Thoracic aorta (tissue), 2 donors: ENCODE data around the gene IQSEC3. TPM values are rescaled to one million over a fixed set of nuclear protein-coding genes. Genes with fewer than 3 reads are reported as not detected.

Source experiments
- ATAC-seq: fragments of 150-250 bp; one replicate; pipeline ENCODE4 v1.8.0; 2017; ENCODE audit warnings: low read depth; ENCODE audit not compliant: insufficient number of reproducible peaks, low FRiP score
- DNase-seq: peaks from one replicate; pipeline ENCODE4 v3.0.0-alpha.2; 2020; ENCODE audit warnings: low spot score
- H3K27ac ChIP-seq, 2 donors: fragments of 200-600 bp; sonication (generic); 1 replicate in 1 of 2; 2 replicates in 1 of 2; pipeline ENCODE4 v1.5.1; 2016; ENCODE audit warnings: mild to moderate bottlenecking in 2 of 2, moderate library complexity in 2 of 2
- H3K27me3 ChIP-seq: fragments of 200-600 bp; sonication (generic); replicated peaks from 2 replicates; pipeline ENCODE4 v1.6.0; 2016; ENCODE audit warnings: mild to moderate bottlenecking; ENCODE audit not compliant: insufficient read depth
- H3K36me3 ChIP-seq: fragments of 200-600 bp; sonication (generic); one replicate; pipeline ENCODE4 v1.5.1; 2016
- H3K4me1 ChIP-seq, 2 donors: fragments of 200-600 bp; sonication (generic); 1 replicate in 1 of 2; 2 replicates in 1 of 2; pipeline versions ENCODE4 v1.5.1 to v1.6.0; 2016; ENCODE audit warnings: low read depth in 2 of 2, mild to moderate bottlenecking in 1 of 2; ENCODE audit not compliant: control insufficient read depth in 1 of 2
- H3K4me3 ChIP-seq: fragments of 200-600 bp; sonication (generic); 2 replicates; pipeline ENCODE4 v1.5.1; 2016; ENCODE audit warnings: mild to moderate bottlenecking
- H3K9me3 ChIP-seq: fragments of 200-600 bp; sonication (generic); 2 replicates; pipeline ENCODE4 v1.5.1; 2016
- CTCF ChIP-seq: fragments of 200-600 bp; sonication (generic); IDR thresholded peaks from one replicate; pipeline ENCODE4 v1.5.1; 2019; ENCODE audit warnings: antibody characterized with exemption
- total RNA-seq, 2 donors: library from RNA; depleted of rRNA; stranded (reverse); fragments of >200 nt; gene quantifications; one replicate each; pipeline versions ENCODE4 v1.1.0 to v1.2.3, GENCODE V29; 2016

IQSEC3 gene
- total RNA-seq, 2 donors from 2014 or later, result 1.1 to 1.3 TPM

GRCh38 chr12:221736-222135 is 155.2 kb downstream of the IQSEC3 start:
- Histone ChIP-seq H3K27me3 (no peaks in the 10 kb centered on the region), H3K4me1 (no peaks in the 10 kb centered on the region), H3K4me3 (no peak overlapping the region), H3K9me3 (no peaks in the 10 kb centered on the region), H3K36me3 (no peaks in the 10 kb centered on the region), H3K27ac (no peak overlapping the region)
- no peak for TF ChIP-seq CTCF
- no peak for DNase-seq
- ATAC-seq, result no peak

DNA sequence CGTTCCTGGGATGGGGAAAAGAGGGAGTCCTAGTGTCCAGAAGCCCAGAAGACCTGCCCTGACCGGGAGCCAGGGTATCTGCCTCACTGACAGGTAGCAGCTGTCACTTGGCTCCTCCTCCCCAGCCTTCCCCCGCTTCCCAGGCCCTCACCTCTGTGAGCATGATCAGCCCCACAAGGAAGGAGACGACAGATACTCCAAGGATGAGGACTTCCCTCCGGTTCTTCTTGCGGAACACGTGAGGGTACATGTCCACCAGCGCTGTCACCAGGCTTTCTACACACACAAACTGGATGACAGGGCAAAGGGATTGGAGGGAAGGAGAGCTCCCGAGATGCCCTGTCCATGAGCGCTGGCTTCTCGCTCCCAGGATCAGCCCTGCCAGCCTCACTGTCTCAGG is 157.3 kb downstream of the IQSEC3 start:
- Histone ChIP-seq H3K27me3 (no peaks in the 10 kb centered on the region), H3K4me1 (no peaks in the 10 kb centered on the region), H3K27ac (no peak overlapping the region), H3K4me3 (no peak overlapping the region), H3K36me3 (no peaks in the 10 kb centered on the region), H3K9me3 (no peaks in the 10 kb centered on the region)
- no peak for ATAC-seq
- DNase-seq, result no peak
- TF ChIP-seq CTCF, result no peak

DNA sequence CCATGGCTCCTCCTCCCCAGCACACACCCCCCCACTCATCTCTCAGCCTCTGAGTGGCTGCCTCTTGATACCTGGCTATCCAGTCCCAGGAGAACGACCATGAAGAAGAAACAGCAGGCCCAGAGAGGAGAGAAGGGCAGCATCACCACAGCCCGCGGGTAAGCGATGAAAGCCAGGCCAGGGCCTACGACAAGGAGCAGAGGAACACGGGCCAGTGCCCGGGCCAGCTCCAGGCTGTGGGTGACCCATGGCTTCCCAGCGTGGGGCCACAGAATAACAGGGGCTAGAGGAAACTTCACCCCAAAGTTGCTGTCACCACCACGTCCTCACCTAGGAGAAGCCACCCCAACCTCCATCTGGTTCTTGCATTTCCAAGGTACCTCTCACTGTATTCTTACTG is 157.8 kb downstream of the IQSEC3 start:
- ATAC-seq (no peak), DNase-seq (no peak)
- Histone ChIP-seq H3K36me3 (no peaks in the 10 kb centered on the region), H3K9me3 (no peaks in the 10 kb centered on the region), H3K27ac (no peak overlapping the region), H3K4me3 (no peak overlapping the region), H3K4me1 (no peaks in the 10 kb centered on the region), H3K27me3 (no peaks in the 10 kb centered on the region)
- no peak for TF ChIP-seq CTCF

GRCh38 chr12:225012-225411 is 158.4 kb downstream of the IQSEC3 start:
- DNase-seq, result no peak
- Histone ChIP-seq H3K36me3 (no peaks in the 10 kb centered on the region), H3K27me3 (no peaks in the 10 kb centered on the region), H3K9me3 (no peaks in the 10 kb centered on the region), H3K27ac (no peak overlapping the region), H3K4me1 (no peaks in the 10 kb centered on the region), H3K4me3 (no peak overlapping the region)
- TF ChIP-seq CTCF, result no peak
- ATAC-seq, result no peak

DNA sequence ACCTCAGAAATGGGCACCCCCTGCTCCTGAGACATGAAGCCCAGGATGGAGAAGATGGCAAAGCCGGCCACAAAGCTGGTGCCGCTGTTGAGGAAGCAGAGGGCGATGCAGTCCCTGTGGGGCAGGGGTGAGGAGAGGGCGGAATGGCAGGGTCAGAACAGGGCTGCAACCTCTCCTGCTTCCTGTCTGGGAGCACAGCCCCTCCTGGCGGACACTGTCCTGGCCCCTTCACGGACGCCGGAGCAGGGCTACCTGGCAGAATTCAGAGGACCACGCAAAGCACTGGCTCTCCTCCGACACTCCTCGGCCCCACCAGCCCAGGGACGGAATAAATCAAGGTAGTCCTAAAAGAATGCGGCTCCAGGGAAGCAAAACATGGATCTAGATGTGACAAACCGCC is 159.8 kb downstream of the IQSEC3 start:
- no peaks in the 10 kb centered on the region for H3K36me3 ChIP-seq
- H3K4me3 ChIP-seq, result no peak overlapping the region
- H3K27ac ChIP-seq, result no peak overlapping the region
- ATAC-seq (no peak), DNase-seq (no peak)
- H3K9me3 ChIP-seq, result no peaks in the 10 kb centered on the region
- no peak for TF ChIP-seq CTCF
- no peaks in the 10 kb centered on the region for H3K27me3 ChIP-seq
- H3K4me1 ChIP-seq, result no peaks in the 10 kb centered on the region
